Measurements from ENCODE around the gene TRERF1. TPM values are rescaled to one million over a fixed set of nuclear protein-coding genes. Genes with fewer than 3 reads are reported as not detected.

TRERF1 gene
- total RNA-seq, 1 experiment from 2014 or later: 22.3 TPM

DNA sequence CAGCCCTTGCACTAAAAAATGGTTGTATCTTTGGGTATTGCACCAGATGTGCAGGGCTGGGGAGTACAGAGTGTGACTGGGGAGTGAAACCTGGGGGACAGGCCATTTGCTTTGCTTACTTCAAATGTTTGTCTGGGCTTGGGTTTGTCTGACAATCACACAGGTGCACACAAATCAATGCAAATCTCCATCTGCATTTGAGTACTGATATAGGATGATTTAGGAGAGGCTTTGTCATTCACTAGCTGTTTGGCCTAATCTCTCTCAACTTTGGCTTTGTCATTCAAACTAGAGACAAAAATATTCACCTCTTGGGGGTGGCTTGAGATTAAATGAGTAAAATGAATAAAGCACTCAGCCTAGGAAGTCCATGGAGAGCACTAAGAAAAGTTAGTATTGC lies 274.7 kb downstream of the TRERF1 start (continued):
- TF ChIP-seq PRRX2 (CRISPR knock-in tag; IDR thresholded peaks at IDR 0.05) (no peak), TP53 (CRISPR knock-in tag; IDR thresholded peaks at IDR 0.05) (peak; percentile 83), CREM (CRISPR knock-in tag; IDR thresholded peaks at IDR 0.05) (no peak), TEAD1 (CRISPR knock-in tag; IDR thresholded peaks at IDR 0.05) (peak; percentile 83), NR1H2 (CRISPR knock-in tag; IDR thresholded peaks at IDR 0.05) (no peak), CREB1 (CRISPR knock-in tag; IDR thresholded peaks at IDR 0.05) (no peak), ZNF232 (CRISPR knock-in tag; IDR thresholded peaks at IDR 0.05) (peak; percentile 97), ZNF263 (CRISPR knock-in tag; IDR thresholded peaks at IDR 0.05; ENCODE audit: low read depth) (no peak; the same call in 1 of the 2 replicates), SOX15 (CRISPR knock-in tag; IDR thresholded peaks at IDR 0.05) (no peak), EMX1 (CRISPR knock-in tag; IDR thresholded peaks at IDR 0.05) (no peak), FOXJ3 (CRISPR knock-in tag; IDR thresholded peaks at IDR 0.05; ENCODE audit: borderline replicate concordance) (no peak), ZNF219 (CRISPR knock-in tag; IDR thresholded peaks at IDR 0.05; ENCODE audit: borderline replicate concordance) (no peak), OVOL2 (CRISPR knock-in tag; IDR thresholded peaks at IDR 0.05; ENCODE audit: borderline replicate concordance) (no peak), GABPB1 (CRISPR knock-in tag; IDR thresholded peaks at IDR 0.05) (no peak), ZBTB21 (CRISPR knock-in tag; IDR thresholded peaks at IDR 0.05; ENCODE audit: borderline replicate concordance) (no peak), ZNF423 (CRISPR knock-in tag; IDR thresholded peaks at IDR 0.05) (no peak), GTF2I (CRISPR knock-in tag; conservative IDR thresholded peaks at IDR 0.05) (no peak), SP1 (CRISPR knock-in tag; conservative IDR thresholded peaks at IDR 0.05) (0 out of 2 replicates have a peak, but pooled peaks have one; percentile 31), CBFB (CRISPR knock-in tag; IDR thresholded peaks at IDR 0.05; ENCODE audit: low read depth) (peak; percentile 67; the same call in 1 of the 2 replicates), MYBL2 (CRISPR knock-in tag; IDR thresholded peaks at IDR 0.05) (0 out of 2 replicates have a peak, but pooled peaks have one; percentile 26), KAT7 (CRISPR knock-in tag; IDR thresholded peaks at IDR 0.05; ENCODE audit: borderline replicate concordance) (no peak), ETV6 (CRISPR knock-in tag; IDR thresholded peaks at IDR 0.05) (peak; percentile 79; the same call in 1 of the 2 replicates)
- TF ChIP-seq, protein P1, sequence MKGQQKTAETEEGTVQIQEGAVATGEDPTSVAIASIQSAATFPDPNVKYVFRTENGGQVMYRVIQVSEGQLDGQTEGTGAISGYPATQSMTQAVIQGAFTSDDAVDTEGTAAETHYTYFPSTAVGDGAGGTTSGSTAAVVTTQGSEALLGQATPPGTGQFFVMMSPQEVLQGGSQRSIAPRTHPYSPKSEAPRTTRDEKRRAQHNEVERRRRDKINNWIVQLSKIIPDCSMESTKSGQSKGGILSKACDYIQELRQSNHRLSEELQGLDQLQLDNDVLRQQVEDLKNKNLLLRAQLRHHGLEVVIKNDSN (CRISPR knock-in tag; IDR thresholded peaks at IDR 0.05): peak; percentile 59
- TF ChIP-seq, protein P2, sequence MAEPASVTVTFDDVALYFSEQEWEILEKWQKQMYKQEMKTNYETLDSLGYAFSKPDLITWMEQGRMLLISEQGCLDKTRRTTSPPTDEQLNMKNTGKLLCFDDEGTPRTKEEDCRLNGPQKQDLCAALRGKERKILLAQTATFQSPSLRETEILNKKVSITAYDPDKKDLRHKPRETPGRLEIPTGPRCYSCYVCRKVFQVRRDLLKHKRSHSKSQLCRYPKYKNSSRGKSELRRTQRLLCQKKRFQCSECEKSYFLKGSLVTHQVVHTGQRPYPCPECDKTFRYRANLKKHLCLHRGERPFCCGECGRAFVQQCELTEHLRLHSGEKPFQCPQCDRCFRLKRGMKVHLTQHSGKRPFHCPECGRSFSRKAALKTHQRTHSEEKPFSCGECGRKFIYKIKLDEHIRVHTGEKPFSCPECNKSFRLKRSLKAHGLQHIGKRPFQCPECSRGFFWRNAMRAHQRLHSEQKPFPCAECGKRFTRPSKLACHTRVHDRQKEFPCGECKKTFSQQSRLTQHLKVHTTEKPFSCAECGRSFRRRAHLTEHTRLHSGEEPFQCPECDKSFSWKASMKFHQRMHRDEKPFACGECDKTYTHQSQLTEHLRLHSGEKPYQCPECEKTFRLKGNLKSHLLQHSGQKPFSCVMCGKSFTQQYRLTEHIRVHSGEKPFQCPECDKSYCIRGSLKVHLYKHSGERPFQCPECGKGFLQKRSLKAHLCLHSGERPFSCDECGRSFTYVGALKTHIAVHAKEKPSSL (CRISPR knock-in tag; conservative IDR thresholded peaks at IDR 0.05): no peak
- TF ChIP-seq, protein P3, sequence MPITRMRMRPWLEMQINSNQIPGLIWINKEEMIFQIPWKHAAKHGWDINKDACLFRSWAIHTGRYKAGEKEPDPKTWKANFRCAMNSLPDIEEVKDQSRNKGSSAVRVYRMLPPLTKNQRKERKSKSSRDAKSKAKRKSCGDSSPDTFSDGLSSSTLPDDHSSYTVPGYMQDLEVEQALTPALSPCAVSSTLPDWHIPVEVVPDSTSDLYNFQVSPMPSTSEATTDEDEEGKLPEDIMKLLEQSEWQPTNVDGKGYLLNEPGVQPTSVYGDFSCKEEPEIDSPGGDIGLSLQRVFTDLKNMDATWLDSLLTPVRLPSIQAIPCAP (CRISPR knock-in tag; IDR thresholded peaks at IDR 0.05): 0 out of 2 replicates have a peak, but pooled peaks have one; percentile 46
- TF ChIP-seq, protein P4, sequence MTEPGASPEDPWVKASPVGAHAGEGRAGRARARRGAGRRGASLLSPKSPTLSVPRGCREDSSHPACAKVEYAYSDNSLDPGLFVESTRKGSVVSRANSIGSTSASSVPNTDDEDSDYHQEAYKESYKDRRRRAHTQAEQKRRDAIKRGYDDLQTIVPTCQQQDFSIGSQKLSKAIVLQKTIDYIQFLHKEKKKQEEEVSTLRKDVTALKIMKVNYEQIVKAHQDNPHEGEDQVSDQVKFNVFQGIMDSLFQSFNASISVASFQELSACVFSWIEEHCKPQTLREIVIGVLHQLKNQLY (CRISPR knock-in tag; IDR thresholded peaks at IDR 0.05): no peak
- TF ChIP-seq, protein P5, sequence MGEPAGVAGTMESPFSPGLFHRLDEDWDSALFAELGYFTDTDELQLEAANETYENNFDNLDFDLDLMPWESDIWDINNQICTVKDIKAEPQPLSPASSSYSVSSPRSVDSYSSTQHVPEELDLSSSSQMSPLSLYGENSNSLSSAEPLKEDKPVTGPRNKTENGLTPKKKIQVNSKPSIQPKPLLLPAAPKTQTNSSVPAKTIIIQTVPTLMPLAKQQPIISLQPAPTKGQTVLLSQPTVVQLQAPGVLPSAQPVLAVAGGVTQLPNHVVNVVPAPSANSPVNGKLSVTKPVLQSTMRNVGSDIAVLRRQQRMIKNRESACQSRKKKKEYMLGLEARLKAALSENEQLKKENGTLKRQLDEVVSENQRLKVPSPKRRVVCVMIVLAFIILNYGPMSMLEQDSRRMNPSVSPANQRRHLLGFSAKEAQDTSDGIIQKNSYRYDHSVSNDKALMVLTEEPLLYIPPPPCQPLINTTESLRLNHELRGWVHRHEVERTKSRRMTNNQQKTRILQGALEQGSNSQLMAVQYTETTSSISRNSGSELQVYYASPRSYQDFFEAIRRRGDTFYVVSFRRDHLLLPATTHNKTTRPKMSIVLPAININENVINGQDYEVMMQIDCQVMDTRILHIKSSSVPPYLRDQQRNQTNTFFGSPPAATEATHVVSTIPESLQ (CRISPR knock-in tag; IDR thresholded peaks at IDR 0.05): no peak
- TF ChIP-seq, protein P6, sequence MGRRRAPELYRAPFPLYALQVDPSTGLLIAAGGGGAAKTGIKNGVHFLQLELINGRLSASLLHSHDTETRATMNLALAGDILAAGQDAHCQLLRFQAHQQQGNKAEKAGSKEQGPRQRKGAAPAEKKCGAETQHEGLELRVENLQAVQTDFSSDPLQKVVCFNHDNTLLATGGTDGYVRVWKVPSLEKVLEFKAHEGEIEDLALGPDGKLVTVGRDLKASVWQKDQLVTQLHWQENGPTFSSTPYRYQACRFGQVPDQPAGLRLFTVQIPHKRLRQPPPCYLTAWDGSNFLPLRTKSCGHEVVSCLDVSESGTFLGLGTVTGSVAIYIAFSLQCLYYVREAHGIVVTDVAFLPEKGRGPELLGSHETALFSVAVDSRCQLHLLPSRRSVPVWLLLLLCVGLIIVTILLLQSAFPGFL (CRISPR knock-in tag; IDR thresholded peaks at IDR 0.05; ENCODE audit: borderline replicate concordance): peak; percentile 47; the same call in 1 of the 2 replicates
- TF ChIP-seq, protein P7, sequence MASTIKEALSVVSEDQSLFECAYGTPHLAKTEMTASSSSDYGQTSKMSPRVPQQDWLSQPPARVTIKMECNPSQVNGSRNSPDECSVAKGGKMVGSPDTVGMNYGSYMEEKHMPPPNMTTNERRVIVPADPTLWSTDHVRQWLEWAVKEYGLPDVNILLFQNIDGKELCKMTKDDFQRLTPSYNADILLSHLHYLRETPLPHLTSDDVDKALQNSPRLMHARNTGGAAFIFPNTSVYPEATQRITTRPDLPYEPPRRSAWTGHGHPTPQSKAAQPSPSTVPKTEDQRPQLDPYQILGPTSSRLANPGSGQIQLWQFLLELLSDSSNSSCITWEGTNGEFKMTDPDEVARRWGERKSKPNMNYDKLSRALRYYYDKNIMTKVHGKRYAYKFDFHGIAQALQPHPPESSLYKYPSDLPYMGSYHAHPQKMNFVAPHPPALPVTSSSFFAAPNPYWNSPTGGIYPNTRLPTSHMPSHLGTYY (CRISPR knock-in tag; IDR thresholded peaks at IDR 0.05): no peak
- TF ChIP-seq, protein P8, sequence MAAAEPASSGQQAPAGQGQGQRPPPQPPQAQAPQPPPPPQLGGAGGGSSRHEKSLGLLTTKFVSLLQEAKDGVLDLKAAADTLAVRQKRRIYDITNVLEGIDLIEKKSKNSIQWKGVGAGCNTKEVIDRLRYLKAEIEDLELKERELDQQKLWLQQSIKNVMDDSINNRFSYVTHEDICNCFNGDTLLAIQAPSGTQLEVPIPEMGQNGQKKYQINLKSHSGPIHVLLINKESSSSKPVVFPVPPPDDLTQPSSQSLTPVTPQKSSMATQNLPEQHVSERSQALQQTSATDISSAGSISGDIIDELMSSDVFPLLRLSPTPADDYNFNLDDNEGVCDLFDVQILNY (CRISPR knock-in tag; IDR thresholded peaks at IDR 0.05): peak; percentile 48; the same call in 1 of the 2 replicates
- TF ChIP-seq, protein P9, sequence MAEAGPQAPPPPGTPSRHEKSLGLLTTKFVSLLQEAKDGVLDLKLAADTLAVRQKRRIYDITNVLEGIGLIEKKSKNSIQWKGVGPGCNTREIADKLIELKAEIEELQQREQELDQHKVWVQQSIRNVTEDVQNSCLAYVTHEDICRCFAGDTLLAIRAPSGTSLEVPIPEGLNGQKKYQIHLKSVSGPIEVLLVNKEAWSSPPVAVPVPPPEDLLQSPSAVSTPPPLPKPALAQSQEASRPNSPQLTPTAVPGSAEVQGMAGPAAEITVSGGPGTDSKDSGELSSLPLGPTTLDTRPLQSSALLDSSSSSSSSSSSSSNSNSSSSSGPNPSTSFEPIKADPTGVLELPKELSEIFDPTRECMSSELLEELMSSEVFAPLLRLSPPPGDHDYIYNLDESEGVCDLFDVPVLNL (CRISPR knock-in tag; IDR thresholded peaks at IDR 0.05; ENCODE audit: borderline replicate concordance, low read depth): no peak

All from WTC11 (cell line).